Measurements from ENCODE around the gene MITF. TPM values are rescaled to one million over a fixed set of nuclear protein-coding genes. Genes with fewer than 3 reads are reported as not detected.

Gene MITF
- total RNA-seq, 1 donor = 6.1 TPM

GRCh38 chr3:69770976-69771634, 31.8 kb downstream of the MITF start:
- no peak for DNase-seq (ENCODE audit: low read depth)
- H3K4me3 ChIP-seq (ENCODE audit: low read depth, low read length) = no peak overlapping the region
- TF ChIP-seq CTCF (IDR thresholded peaks at IDR 0.05; ENCODE audit: insufficient read depth, low read length) = no peak

GRCh38 chr3:69772152-69772867, 33.0 kb downstream of the MITF start:
- H3K4me3 ChIP-seq (ENCODE audit: low read depth, low read length) = no peak overlapping the region
- no peak for TF ChIP-seq CTCF (IDR thresholded peaks at IDR 0.05; ENCODE audit: insufficient read depth, low read length)
- DNase-seq (ENCODE audit: low read depth) = no peak

GRCh38 chr3:69774029-69774428, 34.8 kb downstream of the MITF start:
- peak; percentile 23 for DNase-seq (ENCODE audit: low read depth)
- no peak overlapping the region for H3K4me3 ChIP-seq (ENCODE audit: low read depth, low read length)
- TF ChIP-seq CTCF (IDR thresholded peaks at IDR 0.05; ENCODE audit: insufficient read depth, low read length) = no peak

GRCh38 chr3:69775751-69776150, 36.5 kb downstream of the MITF start:
- H3K4me3 ChIP-seq (ENCODE audit: low read depth, low read length) = no peak overlapping the region
- no peak for TF ChIP-seq CTCF (IDR thresholded peaks at IDR 0.05; ENCODE audit: insufficient read depth, low read length)

GRCh38 chr3:69776289-69776688, 37.0 kb downstream of the MITF start:
- no peak for TF ChIP-seq CTCF (IDR thresholded peaks at IDR 0.05; ENCODE audit: insufficient read depth, low read length)
- H3K4me3 ChIP-seq (ENCODE audit: low read depth, low read length) = no peak overlapping the region
- DNase-seq (ENCODE audit: low read depth) = no peak

More at GRCh38 chr3:69775751-69776150, 36.5 kb downstream of the MITF start:
- DNase-seq (ENCODE audit: low read depth) = no peak

- DNase-seq (ENCODE audit: low read depth) = no peak
Observed at GRCh38 chr3:69776920-69777581, 37.8 kb downstream of the MITF start.

More at GRCh38 chr3:69776920-69777581, 37.8 kb downstream of the MITF start:
- no peak overlapping the region for H3K4me3 ChIP-seq (ENCODE audit: low read depth, low read length)
- TF ChIP-seq CTCF (IDR thresholded peaks at IDR 0.05; ENCODE audit: insufficient read depth, low read length) = no peak
